HepG2 (cell line): ENCODE data around the gene GREM1. TPM values are rescaled to one million over a fixed set of nuclear protein-coding genes. Genes with fewer than 3 reads are reported as not detected.
A peak's percentile ranks its signal among the peaks of the same experiment; 100 is the strongest.

Source experiments
- ATAC-seq: fragments of 200-7000 bp; cut with Tn5 transposase; 3 replicates; pipeline ENCODE4 v1.9.1; 2020; ENCODE audit warnings: mild to moderate bottlenecking, moderate library complexity
- BruUV-seq: library from RNA; stranded (reverse); fragments of 400-500 nt; replicated peaks from 2 replicates; lab custom pipeline; 2021; lab: Mats Ljungman, UMichigan
- CTCF ChIA-PET: fragments of 300-600 bp; formaldehyde crosslinking; extraction: SDS; loops from one replicate; lab custom pipeline; 2021; ENCODE audit warnings: low total read pairs, inconsistent platforms, low intra/inter-chr PET ratio; lab: Yijun Ruan, JAX
- POLR2A ChIA-PET: fragments of 350-600 bp; sonication (Branson Sonifier 250); formaldehyde crosslinking; loops from one replicate; lab custom pipeline; 2020; ENCODE audit warnings: antibody characterized with exemption, inconsistent platforms; lab: Yijun Ruan, JAX
- DNase-seq: peaks from one replicate; pipeline ENCODE4 v3.0.0-alpha.2; 2015; ENCODE audit warnings: low spot score
- FAIRE-seq: peaks from 3 replicates; lab custom pipeline; 2011; peaks lifted over from hg19 to GRCh38; lab: Jason Lieb, UNC
- H2AFZ ChIP-seq: one replicate; pipeline ENCODE4 v1.6.1; 2011; ENCODE audit warnings: low read length, inconsistent platforms
- H3K27ac ChIP-seq: fragments of 300-600 bp; 3 replicates; pipeline ENCODE4 v1.8.0; 2011; ENCODE audit warnings: mixed run types, mild to moderate bottlenecking, mixed read lengths, low read length, inconsistent platforms; ENCODE audit not compliant: insufficient read depth; ENCODE audit errors: extremely low read length
- H3K27me3 ChIP-seq, 2 experiments: fragments of 200-600 bp in 1 of 2; 2 replicates in 1 of 2; 3 replicates in 1 of 2; pipeline versions ENCODE4 v1.6.0 to v1.8.0; 2011; ENCODE audit warnings: low read length in 2 of 2, mild to moderate bottlenecking in 2 of 2, moderate library complexity in 2 of 2, inconsistent platforms in 1 of 2; ENCODE audit not compliant: insufficient read depth in 2 of 2, control insufficient read depth in 1 of 2
- H3K36me3 ChIP-seq, 2 experiments: fragments of 200-600 bp in 1 of 2; replicated peaks in 1 of 2; 2 replicates in 1 of 2; 3 replicates in 1 of 2; pipeline versions ENCODE4 v1.5.1 to v1.8.0; 2011; ENCODE audit warnings: low read length in 2 of 2, inconsistent platforms in 1 of 2; ENCODE audit not compliant: insufficient read depth in 2 of 2, control insufficient read depth in 1 of 2
- H3K4me1 ChIP-seq: 2 replicates; pipeline ENCODE4 v1.5.1; 2012; ENCODE audit warnings: low read length, inconsistent platforms; ENCODE audit not compliant: insufficient read depth
- H3K4me2 ChIP-seq: 2 replicates; pipeline ENCODE4 v1.6.0; 2011; ENCODE audit warnings: low read depth, low read length, inconsistent platforms
- H3K4me3 ChIP-seq, 3 experiments: fragments of 200-600 bp in 1 of 3; sonication (generic), shearing (Covaris generic) in 1 of 3; replicated peaks in 1 of 3; 2 replicates each; pipeline ENCODE4 v1.5.1; 2011 to 2016; ENCODE audit warnings: low read length in 3 of 3, inconsistent platforms in 2 of 3, low read depth in 2 of 3, mild to moderate bottlenecking in 2 of 3, control low read depth in 1 of 3, mixed read lengths in 1 of 3; ENCODE audit not compliant: insufficient read depth in 1 of 3
- H3K79me2 ChIP-seq: one replicate; pipeline ENCODE4 v1.6.1; 2011; ENCODE audit warnings: low read length, inconsistent platforms; ENCODE audit not compliant: insufficient read depth
- H3K9ac ChIP-seq: 2 replicates; pipeline ENCODE4 v1.6.0; 2011; ENCODE audit warnings: mild to moderate bottlenecking, low read depth, low read length, inconsistent platforms; ENCODE audit not compliant: insufficient read depth
- H3K9me3 ChIP-seq: 2 replicates; pipeline ENCODE4 v1.5.1; 2012; ENCODE audit warnings: mild to moderate bottlenecking, low read length
- H4K20me1 ChIP-seq: 2 replicates; pipeline ENCODE4 v1.6.0; 2011; ENCODE audit warnings: inconsistent platforms, mild to moderate bottlenecking, low read length, moderate library complexity; ENCODE audit not compliant: insufficient read depth
- EZH2 ChIP-seq: conservative IDR thresholded peaks from 2 replicates; pipeline ENCODE4 v1.6.1; 2012; ENCODE audit warnings: mild to moderate bottlenecking, low read depth, low read length, moderate library complexity
- HNF4A ChIP-seq: sonication (generic); formaldehyde crosslinking; IDR thresholded peaks from 2 replicates; pipeline ENCODE4 v1.4.0; 2020; ENCODE audit warnings: missing genetic modification reagents
- HNRNPL ChIP-seq: fragments of 200-400 bp; formaldehyde crosslinking; IDR thresholded peaks from 2 replicates; pipeline ENCODE4 v1.6.1; 2017; ENCODE audit warnings: mild to moderate bottlenecking, low read depth, low read length
- HNRNPLL ChIP-seq: fragments of 200-400 bp; formaldehyde crosslinking; IDR thresholded peaks from 2 replicates; pipeline ENCODE4 v1.6.1; 2017; ENCODE audit warnings: mild to moderate bottlenecking, low read depth, low read length; ENCODE audit not compliant: poor library complexity, severe bottlenecking
- KAT8 ChIP-seq: IDR thresholded peaks from 2 replicates; pipeline ENCODE4 v1.6.1; 2016; ENCODE audit warnings: missing genetic modification reagents, missing compliant biosample characterization
- MAZ ChIP-seq, 2 experiments: sonication (generic) in 1 of 2; formaldehyde crosslinking in 1 of 2; IDR thresholded peaks; 2 replicates each; pipeline versions ENCODE4 v1.5.0 to v1.6.1; 2012 to 2020; ENCODE audit warnings: low read depth in 2 of 2, mild to moderate bottlenecking in 2 of 2, borderline replicate concordance in 1 of 2, improper control_type of control experiment in 1 of 2, low read length in 1 of 2, missing genetic modification reagents in 1 of 2, moderate library complexity in 1 of 2
- MYPOP ChIP-seq: sonication (generic); formaldehyde crosslinking; IDR thresholded peaks from 2 replicates; pipeline ENCODE4 v1.8.1; 2023; ENCODE audit warnings: mild to moderate bottlenecking, moderate library complexity, missing genetic modification reagents
- PHF21A ChIP-seq: sonication (generic); formaldehyde crosslinking; IDR thresholded peaks from 2 replicates; pipeline ENCODE4 v1.5.0; 2020; ENCODE audit warnings: mild to moderate bottlenecking, missing genetic modification reagents
- SALL1 ChIP-seq: sonication (generic); formaldehyde crosslinking; IDR thresholded peaks from 2 replicates; pipeline ENCODE4 v1.8.0; 2022; ENCODE audit warnings: mild to moderate bottlenecking, missing genetic modification reagents
- SRY ChIP-seq: sonication (generic); formaldehyde crosslinking; IDR thresholded peaks from 2 replicates; pipeline ENCODE4 v1.8.0; 2022; ENCODE audit warnings: mild to moderate bottlenecking, missing genetic modification reagents
- YY1 ChIP-seq: IDR thresholded peaks from 2 replicates; pipeline ENCODE4 v1.6.1; 2011; ENCODE audit warnings: low read length, low read depth, moderate library complexity, mild to moderate bottlenecking; ENCODE audit not compliant: insufficient read depth, insufficient replicate concordance
- ZBTB38 ChIP-seq: sonication (generic); formaldehyde crosslinking; IDR thresholded peaks from 2 replicates; pipeline ENCODE4 v1.5.1; 2020; ENCODE audit warnings: mild to moderate bottlenecking, missing genetic modification reagents
- ZMYM2 ChIP-seq: sonication (generic); formaldehyde crosslinking; IDR thresholded peaks from 2 replicates; pipeline ENCODE4 v1.8.0; 2022; ENCODE audit warnings: mild to moderate bottlenecking, missing genetic modification reagents
- ZNF350 ChIP-seq: sonication (generic); formaldehyde crosslinking; IDR thresholded peaks from 2 replicates; pipeline ENCODE4 v1.4.0; 2020; ENCODE audit warnings: mild to moderate bottlenecking, low read depth, missing genetic modification reagents, borderline replicate concordance
- ZNF687 ChIP-seq: sonication (generic); formaldehyde crosslinking; IDR thresholded peaks from 2 replicates; pipeline ENCODE4 v1.5.1; 2020; ENCODE audit warnings: mild to moderate bottlenecking, missing genetic modification reagents, moderate library complexity
- ZNF800 ChIP-seq: sonication (generic); formaldehyde crosslinking; IDR thresholded peaks from 2 replicates; pipeline ENCODE4 v1.4.0; 2020; ENCODE audit warnings: missing genetic modification reagents
- WGBS: methylation state at CpG from one replicate; pipeline ENCODE4 v1.1.6; 2017; ENCODE audit warnings: low lambda C conversion rate; 5-methylcytosine and 5-hydroxymethylcytosine counted together
- in situ Hi-C: cut with HindIII; loops from 2 replicates; pipeline ENCODE4 v1.10.0; 2017; ENCODE audit warnings: low pct_unique_long_range_greater_than_20kb; ENCODE audit not compliant: extremely low pct_ligation_motif_present
- intact Hi-C: fragments of 100-400 bp; cut with micrococcal nuclease; formaldehyde crosslinking; loops from one replicate; pipeline ENCODE4 v1.10.0; 2022; ENCODE audit not compliant: unreplicated experiment
- polyA plus RNA-seq, 8 experiments: library from polyadenylated mRNA; depleted of rRNA in 3 of 8; stranded (reverse) in 7 of 8; unstranded in 1 of 8; fragments of >200 nt; fragmentation: Illumina TruSeq in 4 of 8; extraction: Trizol in 4 of 8; gene quantifications; 2 replicates each; pipeline versions ENCODE4 v1.2.1 to v1.2.3, GENCODE V29; 2011 to 2016; ENCODE audit warnings: low read depth in 4 of 8, missing spikeins in 1 of 8, mixed read lengths in 1 of 8; ENCODE audit not compliant: insufficient read depth in 1 of 8
- total RNA-seq, 5 experiments: library from RNA; depleted of rRNA; stranded (reverse); fragments of >200 nt; fragmentation: Illumina TruSeq; extraction: Trizol; gene quantifications; 2 replicates each; pipeline ENCODE4 v1.2.3, GENCODE V29; 2016; ENCODE audit warnings: low read depth in 1 of 5

The GREM1 gene
- total and polyA plus RNA-seq, 2 of the 13 experiments (the other 11 are each of a cell fraction or from before 2014, with no cell fraction given), result 0.02 to 0.08 TPM

GRCh38 chr15:32718227-32718820 lies 520 bp downstream of the GREM1 start:
- no TSS peak for BruUV-seq
- ATAC-seq, result peak; percentile 88
- H3K27ac ChIP-seq, result no peak overlapping the region
- H3K4me2 ChIP-seq, result peak overlapping the region; percentile 66
- POLR2A ChIA-PET, result no interaction called here
- H3K9me3 ChIP-seq, result no peaks in the 10 kb centered on the region
- H2AFZ ChIP-seq, result no peak overlapping the region
- intact Hi-C loops, result loop anchor here (5.0 kb wide), 1 partner anchor 41 kb away; no protein-coding TSS in a partner anchor
- peaks cover 21% of the 10 kb centered on the region for H3K4me1 ChIP-seq
- no peak for DNase-seq
- in situ Hi-C loops, result loop anchor here (5.0 kb wide), 1 partner anchor 46 kb away; no protein-coding TSS in a partner anchor
- CTCF ChIA-PET, result no interaction called here
- H4K20me1 ChIP-seq, result no peaks in the 10 kb centered on the region
- H3K4me3 ChIP-seq, result peak overlapping the region; percentile 33 to 68 (median 33)
- no peak overlapping the region for H3K9ac ChIP-seq
- no peaks in the 10 kb centered on the region for H3K36me3 ChIP-seq
- 36% methylated on average over 14 of the region's 60 CpGs for WGBS
- no peak for FAIRE-seq
- H3K27me3 ChIP-seq, result peaks cover 12 to 60% of the 10 kb centered on the region in 2 experiments
- no peaks in the 10 kb centered on the region for H3K79me2 ChIP-seq
- TF ChIP-seq PHF21A (CRISPR knock-in tag) (peak; percentile 21; the same call in 1 of the 2 replicates), ZNF687 (CRISPR knock-in tag) (peak; percentile 62), ZNF800 (peak; percentile 96), ZMYM2 (CRISPR knock-in tag) (0 out of 2 replicates have a peak, but pooled peaks have one; percentile 49), HNF4A (CRISPR knock-in tag) (peak; percentile 50), KAT8 (CRISPR knock-in tag) (no peak), EZH2 (peak; percentile 86), YY1 (no peak), ZNF350 (0 out of 2 replicates have a peak, but pooled peaks have one; percentile 31), SRY (CRISPR knock-in tag) (0 out of 2 replicates have a peak, but pooled peaks have one; percentile 29), HNRNPL (peak; percentile 75), MAZ (IDR thresholded peaks at IDR 0.05; ENCODE audit: borderline replicate concordance, low read depth, low read length) (no peak), MAZ (CRISPR knock-in tag; IDR thresholded peaks at IDR 0.05; ENCODE audit: low read depth) (no peak), HNRNPLL (peak; percentile 63), SALL1 (CRISPR knock-in tag) (0 out of 2 replicates have a peak, but pooled peaks have one; percentile 20), MYPOP (CRISPR knock-in tag) (peak; percentile 45; the same call in 1 of the 2 replicates), ZBTB38 (CRISPR knock-in tag) (0 out of 2 replicates have a peak, but pooled peaks have one; percentile 17)
